ENCODE measurements around the gene ZNF543. TPM values are rescaled to one million over a fixed set of nuclear protein-coding genes. Genes with fewer than 3 reads are reported as not detected.
A peak's percentile ranks its signal among the peaks of the same experiment; 100 is the strongest.

The ZNF543 gene
- total RNA-seq, 1 experiment from 2014 or later: 8.4 TPM

GRCh38 chr19:57279418-57280164, 40.7 kb upstream of the ZNF543 start (continued):
- TF ChIP-seq, protein P1, sequence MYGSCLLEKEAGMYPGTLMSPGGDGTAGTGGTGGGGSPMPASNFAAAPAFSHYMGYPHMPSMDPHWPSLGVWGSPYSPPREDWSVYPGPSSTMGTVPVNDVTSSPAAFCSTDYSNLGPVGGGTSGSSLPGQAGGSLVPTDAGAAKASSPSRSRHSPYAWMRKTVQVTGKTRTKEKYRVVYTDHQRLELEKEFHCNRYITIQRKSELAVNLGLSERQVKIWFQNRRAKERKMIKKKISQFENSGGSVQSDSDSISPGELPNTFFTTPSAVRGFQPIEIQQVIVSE (CRISPR knock-in tag; IDR thresholded peaks at IDR 0.05; ENCODE audit: borderline replicate concordance): no peak
- TF ChIP-seq, protein P2, sequence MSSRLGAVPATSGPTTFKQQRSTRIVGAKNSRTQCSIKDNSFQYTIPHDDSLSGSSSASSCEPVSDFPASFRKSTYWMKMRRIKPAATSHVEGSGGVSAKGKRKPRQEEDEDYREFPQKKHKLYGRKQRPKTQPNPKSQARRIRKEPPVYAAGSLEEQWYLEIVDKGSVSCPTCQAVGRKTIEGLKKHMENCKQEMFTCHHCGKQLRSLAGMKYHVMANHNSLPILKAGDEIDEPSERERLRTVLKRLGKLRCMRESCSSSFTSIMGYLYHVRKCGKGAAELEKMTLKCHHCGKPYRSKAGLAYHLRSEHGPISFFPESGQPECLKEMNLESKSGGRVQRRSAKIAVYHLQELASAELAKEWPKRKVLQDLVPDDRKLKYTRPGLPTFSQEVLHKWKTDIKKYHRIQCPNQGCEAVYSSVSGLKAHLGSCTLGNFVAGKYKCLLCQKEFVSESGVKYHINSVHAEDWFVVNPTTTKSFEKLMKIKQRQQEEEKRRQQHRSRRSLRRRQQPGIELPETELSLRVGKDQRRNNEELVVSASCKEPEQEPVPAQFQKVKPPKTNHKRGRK (CRISPR knock-in tag; IDR thresholded peaks at IDR 0.05; ENCODE audit: borderline replicate concordance): no peak
- TF ChIP-seq ZNF423 (CRISPR knock-in tag; IDR thresholded peaks at IDR 0.05) (no peak), NFE2L1 (CRISPR knock-in tag; IDR thresholded peaks at IDR 0.05) (no peak), ATF2 (CRISPR knock-in tag; IDR thresholded peaks at IDR 0.05; ENCODE audit: borderline replicate concordance, low read depth) (no peak), JUN (CRISPR knock-in tag; IDR thresholded peaks at IDR 0.05) (no peak), NFATC4 (CRISPR knock-in tag; IDR thresholded peaks at IDR 0.05) (peak; percentile 56; the same call in 1 of the 2 replicates), ESRRA (CRISPR knock-in tag; IDR thresholded peaks at IDR 0.05; ENCODE audit: borderline replicate concordance) (peak; percentile 63; the same call in 1 of the 2 replicates), ETV6 (CRISPR knock-in tag; IDR thresholded peaks at IDR 0.05) (peak; percentile 69), E2F5 (CRISPR knock-in tag; IDR thresholded peaks at IDR 0.05) (0 out of 2 replicates have a peak, but pooled peaks have one; percentile 39), GABPB1 (CRISPR knock-in tag; IDR thresholded peaks at IDR 0.05) (peak; percentile 100), SP1 (CRISPR knock-in tag; conservative IDR thresholded peaks at IDR 0.05) (no peak)
- TF ChIP-seq, protein P3, sequence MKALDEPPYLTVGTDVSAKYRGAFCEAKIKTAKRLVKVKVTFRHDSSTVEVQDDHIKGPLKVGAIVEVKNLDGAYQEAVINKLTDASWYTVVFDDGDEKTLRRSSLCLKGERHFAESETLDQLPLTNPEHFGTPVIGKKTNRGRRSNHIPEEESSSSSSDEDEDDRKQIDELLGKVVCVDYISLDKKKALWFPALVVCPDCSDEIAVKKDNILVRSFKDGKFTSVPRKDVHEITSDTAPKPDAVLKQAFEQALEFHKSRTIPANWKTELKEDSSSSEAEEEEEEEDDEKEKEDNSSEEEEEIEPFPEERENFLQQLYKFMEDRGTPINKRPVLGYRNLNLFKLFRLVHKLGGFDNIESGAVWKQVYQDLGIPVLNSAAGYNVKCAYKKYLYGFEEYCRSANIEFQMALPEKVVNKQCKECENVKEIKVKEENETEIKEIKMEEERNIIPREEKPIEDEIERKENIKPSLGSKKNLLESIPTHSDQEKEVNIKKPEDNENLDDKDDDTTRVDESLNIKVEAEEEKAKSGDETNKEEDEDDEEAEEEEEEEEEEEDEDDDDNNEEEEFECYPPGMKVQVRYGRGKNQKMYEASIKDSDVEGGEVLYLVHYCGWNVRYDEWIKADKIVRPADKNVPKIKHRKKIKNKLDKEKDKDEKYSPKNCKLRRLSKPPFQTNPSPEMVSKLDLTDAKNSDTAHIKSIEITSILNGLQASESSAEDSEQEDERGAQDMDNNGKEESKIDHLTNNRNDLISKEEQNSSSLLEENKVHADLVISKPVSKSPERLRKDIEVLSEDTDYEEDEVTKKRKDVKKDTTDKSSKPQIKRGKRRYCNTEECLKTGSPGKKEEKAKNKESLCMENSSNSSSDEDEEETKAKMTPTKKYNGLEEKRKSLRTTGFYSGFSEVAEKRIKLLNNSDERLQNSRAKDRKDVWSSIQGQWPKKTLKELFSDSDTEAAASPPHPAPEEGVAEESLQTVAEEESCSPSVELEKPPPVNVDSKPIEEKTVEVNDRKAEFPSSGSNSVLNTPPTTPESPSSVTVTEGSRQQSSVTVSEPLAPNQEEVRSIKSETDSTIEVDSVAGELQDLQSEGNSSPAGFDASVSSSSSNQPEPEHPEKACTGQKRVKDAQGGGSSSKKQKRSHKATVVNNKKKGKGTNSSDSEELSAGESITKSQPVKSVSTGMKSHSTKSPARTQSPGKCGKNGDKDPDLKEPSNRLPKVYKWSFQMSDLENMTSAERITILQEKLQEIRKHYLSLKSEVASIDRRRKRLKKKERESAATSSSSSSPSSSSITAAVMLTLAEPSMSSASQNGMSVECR (CRISPR knock-in tag; IDR thresholded peaks at IDR 0.05; ENCODE audit: borderline replicate concordance): no peak
- TF ChIP-seq, protein P4, sequence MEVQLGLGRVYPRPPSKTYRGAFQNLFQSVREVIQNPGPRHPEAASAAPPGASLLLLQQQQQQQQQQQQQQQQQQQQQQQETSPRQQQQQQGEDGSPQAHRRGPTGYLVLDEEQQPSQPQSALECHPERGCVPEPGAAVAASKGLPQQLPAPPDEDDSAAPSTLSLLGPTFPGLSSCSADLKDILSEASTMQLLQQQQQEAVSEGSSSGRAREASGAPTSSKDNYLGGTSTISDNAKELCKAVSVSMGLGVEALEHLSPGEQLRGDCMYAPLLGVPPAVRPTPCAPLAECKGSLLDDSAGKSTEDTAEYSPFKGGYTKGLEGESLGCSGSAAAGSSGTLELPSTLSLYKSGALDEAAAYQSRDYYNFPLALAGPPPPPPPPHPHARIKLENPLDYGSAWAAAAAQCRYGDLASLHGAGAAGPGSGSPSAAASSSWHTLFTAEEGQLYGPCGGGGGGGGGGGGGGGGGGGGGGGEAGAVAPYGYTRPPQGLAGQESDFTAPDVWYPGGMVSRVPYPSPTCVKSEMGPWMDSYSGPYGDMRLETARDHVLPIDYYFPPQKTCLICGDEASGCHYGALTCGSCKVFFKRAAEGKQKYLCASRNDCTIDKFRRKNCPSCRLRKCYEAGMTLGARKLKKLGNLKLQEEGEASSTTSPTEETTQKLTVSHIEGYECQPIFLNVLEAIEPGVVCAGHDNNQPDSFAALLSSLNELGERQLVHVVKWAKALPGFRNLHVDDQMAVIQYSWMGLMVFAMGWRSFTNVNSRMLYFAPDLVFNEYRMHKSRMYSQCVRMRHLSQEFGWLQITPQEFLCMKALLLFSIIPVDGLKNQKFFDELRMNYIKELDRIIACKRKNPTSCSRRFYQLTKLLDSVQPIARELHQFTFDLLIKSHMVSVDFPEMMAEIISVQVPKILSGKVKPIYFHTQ (CRISPR knock-in tag; IDR thresholded peaks at IDR 0.05): no peak; the same call in 1 of the 2 replicates
- TF ChIP-seq, protein P5, sequence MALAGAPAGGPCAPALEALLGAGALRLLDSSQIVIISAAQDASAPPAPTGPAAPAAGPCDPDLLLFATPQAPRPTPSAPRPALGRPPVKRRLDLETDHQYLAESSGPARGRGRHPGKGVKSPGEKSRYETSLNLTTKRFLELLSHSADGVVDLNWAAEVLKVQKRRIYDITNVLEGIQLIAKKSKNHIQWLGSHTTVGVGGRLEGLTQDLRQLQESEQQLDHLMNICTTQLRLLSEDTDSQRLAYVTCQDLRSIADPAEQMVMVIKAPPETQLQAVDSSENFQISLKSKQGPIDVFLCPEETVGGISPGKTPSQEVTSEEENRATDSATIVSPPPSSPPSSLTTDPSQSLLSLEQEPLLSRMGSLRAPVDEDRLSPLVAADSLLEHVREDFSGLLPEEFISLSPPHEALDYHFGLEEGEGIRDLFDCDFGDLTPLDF (CRISPR knock-in tag; IDR thresholded peaks at IDR 0.05): no peak
- TF ChIP-seq, protein P6, sequence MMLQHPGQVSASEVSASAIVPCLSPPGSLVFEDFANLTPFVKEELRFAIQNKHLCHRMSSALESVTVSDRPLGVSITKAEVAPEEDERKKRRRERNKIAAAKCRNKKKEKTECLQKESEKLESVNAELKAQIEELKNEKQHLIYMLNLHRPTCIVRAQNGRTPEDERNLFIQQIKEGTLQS (CRISPR knock-in tag; conservative IDR thresholded peaks at IDR 0.05): no peak
- TF ChIP-seq, protein P7, sequence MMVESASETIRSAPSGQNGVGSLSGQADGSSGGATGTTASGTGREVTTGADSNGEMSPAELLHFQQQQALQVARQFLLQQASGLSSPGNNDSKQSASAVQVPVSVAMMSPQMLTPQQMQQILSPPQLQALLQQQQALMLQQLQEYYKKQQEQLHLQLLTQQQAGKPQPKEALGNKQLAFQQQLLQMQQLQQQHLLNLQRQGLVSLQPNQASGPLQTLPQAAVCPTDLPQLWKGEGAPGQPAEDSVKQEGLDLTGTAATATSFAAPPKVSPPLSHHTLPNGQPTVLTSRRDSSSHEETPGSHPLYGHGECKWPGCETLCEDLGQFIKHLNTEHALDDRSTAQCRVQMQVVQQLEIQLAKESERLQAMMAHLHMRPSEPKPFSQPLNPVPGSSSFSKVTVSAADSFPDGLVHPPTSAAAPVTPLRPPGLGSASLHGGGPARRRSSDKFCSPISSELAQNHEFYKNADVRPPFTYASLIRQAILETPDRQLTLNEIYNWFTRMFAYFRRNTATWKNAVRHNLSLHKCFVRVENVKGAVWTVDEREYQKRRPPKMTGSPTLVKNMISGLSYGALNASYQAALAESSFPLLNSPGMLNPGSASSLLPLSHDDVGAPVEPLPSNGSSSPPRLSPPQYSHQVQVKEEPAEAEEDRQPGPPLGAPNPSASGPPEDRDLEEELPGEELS (CRISPR knock-in tag; IDR thresholded peaks at IDR 0.05): no peak
- TF ChIP-seq, protein P8, sequence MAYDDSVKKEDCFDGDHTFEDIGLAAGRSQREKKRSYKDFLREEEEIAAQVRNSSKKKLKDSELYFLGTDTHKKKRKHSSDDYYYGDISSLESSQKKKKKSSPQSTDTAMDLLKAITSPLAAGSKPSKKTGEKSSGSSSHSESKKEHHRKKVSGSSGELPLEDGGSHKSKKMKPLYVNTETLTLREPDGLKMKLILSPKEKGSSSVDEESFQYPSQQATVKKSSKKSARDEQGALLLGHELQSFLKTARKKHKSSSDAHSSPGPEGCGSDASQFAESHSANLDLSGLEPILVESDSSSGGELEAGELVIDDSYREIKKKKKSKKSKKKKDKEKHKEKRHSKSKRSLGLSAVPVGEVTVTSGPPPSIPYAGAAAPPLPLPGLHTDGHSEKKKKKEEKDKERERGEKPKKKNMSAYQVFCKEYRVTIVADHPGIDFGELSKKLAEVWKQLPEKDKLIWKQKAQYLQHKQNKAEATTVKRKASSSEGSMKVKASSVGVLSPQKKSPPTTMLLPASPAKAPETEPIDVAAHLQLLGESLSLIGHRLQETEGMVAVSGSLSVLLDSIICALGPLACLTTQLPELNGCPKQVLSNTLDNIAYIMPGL (CRISPR knock-in tag; IDR thresholded peaks at IDR 0.05): no peak; the same call in 1 of the 2 replicates

Data from WTC11 (cell line).